ENCODE measurements around the gene RAVER2.
"Not testable (repeated sequence)": the region's sequence is repeated elsewhere in the genome, so short reads cannot be mapped to it uniquely, and the experiment has no call there.

Gene RAVER2, protein sequence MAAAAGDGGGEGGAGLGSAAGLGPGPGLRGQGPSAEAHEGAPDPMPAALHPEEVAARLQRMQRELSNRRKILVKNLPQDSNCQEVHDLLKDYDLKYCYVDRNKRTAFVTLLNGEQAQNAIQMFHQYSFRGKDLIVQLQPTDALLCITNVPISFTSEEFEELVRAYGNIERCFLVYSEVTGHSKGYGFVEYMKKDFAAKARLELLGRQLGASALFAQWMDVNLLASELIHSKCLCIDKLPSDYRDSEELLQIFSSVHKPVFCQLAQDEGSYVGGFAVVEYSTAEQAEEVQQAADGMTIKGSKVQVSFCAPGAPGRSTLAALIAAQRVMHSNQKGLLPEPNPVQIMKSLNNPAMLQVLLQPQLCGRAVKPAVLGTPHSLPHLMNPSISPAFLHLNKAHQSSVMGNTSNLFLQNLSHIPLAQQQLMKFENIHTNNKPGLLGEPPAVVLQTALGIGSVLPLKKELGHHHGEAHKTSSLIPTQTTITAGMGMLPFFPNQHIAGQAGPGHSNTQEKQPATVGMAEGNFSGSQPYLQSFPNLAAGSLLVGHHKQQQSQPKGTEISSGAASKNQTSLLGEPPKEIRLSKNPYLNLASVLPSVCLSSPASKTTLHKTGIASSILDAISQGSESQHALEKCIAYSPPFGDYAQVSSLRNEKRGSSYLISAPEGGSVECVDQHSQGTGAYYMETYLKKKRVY

DNA sequence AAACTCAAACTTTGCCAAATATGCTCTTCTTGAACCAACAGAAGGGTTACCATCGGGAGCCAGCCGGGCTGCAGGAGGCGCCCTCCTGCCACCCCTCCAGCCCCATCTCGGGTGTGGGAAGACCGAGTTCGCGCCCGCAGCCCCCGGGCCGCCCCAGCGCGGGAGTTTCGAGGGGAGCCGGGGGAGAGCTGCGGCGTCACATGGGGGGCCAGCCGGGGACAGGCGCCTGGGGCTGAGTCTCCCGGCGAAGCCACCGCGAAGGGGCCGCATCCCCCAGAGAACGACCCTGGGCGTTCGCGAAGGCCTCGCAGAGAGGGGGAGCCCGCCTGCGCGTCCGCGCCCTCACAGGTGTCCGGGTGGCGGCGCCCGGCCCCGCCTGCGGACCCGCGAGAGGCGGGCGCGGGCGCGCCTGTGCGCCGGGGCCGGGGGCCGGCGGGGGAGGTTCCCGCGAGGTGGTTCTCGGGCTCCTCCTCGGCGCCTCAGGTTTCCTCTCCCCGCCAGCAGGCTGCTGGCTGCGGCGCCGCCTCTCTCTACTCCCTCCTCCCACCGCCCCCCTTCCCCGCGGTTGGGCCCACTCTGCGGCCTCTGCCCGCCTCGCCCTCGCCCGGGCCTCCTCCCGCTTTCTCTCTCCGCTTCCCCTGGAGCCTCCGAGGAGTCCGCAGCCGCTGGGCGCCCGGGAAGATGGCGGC, at the start of gene RAVER2:
Gene RAVER2 (plus strand): TSS at position 584 of the 689 bp plus-strand sequence. CDS start 98 bp downstream, at position 682.
- no peak for FAIRE-seq

DNA sequence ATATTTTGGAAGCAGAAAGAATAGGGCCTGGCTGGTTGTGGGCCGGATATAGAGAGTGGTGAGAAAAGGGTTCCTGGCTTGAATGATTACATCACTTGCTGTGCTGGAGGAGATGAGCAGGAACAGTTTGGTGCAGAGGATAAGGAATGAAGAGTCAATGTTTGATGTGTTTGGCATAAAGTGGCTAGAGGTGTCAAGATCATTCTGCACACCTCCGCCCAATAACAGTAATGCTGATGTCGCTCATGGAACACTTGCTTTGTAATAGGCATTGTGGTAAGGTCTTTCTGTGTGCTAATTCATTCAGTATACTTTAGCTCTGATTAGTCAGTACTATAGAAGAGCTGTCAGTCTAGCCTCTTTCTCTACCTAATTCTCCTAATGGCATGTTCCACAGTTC, 48.0 kb upstream of the RAVER2 start:
- FAIRE-seq: no peak

GRCh38 chr1:64699327-64699726, 45.5 kb upstream of the RAVER2 start:
- no peak for FAIRE-seq

DNA sequence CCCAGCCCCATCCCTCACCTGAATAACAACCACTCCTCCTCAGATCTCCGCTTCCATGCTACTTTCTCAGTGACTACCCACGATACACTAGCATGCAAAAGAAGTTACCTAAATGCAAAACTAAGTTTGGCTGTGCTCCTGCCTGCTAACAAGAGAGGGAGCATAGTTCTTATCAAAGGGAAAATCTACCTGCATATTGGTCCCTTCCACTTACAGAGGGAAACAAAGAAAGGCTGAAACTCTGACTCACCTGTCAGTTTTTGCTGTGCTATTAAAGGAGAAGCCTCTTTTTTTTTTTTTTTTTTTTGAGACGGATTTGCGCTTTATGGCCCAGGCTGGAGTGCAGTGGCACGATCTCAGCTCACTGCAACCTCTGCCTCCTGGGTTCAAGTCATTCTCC, 43.8 kb upstream of the RAVER2 start:
- no peak for FAIRE-seq

DNA sequence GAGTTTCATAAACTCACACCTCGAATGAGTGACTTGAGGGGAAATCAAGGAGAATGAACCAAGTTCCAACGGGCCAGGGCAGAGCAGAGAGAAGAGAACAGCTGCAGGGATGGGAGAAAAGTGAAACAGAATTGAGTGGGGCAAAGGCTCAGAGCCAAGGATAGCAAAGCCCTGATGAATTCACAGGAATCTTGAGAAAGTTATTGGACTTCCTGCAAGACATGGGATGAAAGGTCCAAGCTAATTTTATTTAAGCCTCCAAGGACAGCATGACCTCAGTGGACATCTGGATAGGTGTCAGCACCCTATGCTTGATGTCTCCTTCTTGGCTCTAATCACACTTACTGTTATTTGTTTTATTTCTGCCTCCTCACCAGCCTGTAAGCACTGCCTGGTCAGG, 43.0 kb upstream of the RAVER2 start:
- no peak for FAIRE-seq

- not testable (repeated sequence) for FAIRE-seq
Observed at GRCh38 chr1:64702670-64703069, 42.2 kb upstream of the RAVER2 start.

DNA sequence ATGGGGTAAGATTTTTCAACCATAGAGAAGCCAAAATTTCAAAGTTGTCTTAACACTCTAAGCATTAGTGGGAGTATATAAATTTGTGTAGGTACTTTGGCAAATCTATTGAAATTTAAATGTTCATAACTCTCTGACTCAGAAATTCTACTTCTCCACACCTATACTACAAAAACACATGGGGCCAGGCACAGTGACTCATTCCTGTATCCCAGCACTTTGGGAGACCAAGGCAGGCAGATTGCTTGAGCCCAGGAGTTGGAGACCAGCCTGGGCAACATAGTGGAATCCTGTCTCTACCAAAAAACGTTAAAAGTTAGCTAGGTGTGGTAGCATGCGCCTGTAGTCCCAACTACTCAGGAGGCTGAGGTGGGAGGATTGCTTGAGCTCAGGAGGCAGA, 41.3 kb upstream of the RAVER2 start:
- no peak for FAIRE-seq

- FAIRE-seq: no peak
Observed at GRCh38 chr1:64705591-64705990, 39.3 kb upstream of the RAVER2 start.

- FAIRE-seq: no peak
Observed at GRCh38 chr1:64711266-64711665, 33.6 kb upstream of the RAVER2 start.

GRCh38 chr1:64712049-64712448, 32.8 kb upstream of the RAVER2 start:
- FAIRE-seq: no peak

GRCh38 chr1:64715186-64715585, 29.7 kb upstream of the RAVER2 start:
- FAIRE-seq: no peak

DNA sequence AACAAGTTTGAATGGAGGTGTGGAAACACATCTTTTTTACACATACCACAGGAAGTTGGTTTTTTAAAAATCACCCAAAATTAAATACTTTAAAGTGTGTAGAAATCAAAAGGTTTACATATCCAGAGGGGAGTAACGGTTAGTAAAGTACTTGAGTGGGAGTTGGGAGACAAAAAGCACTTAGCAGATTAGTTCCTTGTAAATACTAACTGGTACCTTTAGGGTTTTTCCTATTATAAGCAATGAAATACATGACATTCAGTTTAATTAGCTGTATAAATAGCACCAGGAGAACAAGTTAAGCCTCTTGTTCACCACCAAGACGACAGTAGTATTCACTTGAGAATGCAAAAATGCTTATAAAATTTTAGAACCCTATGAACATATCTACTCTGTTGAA, 23.7 kb upstream of the RAVER2 start:
- no peak for FAIRE-seq

GRCh38 chr1:64721576-64722145, 23.2 kb upstream of the RAVER2 start:
- FAIRE-seq: no peak

- no peak for FAIRE-seq
Observed at GRCh38 chr1:64727861-64728260, 17.0 kb upstream of the RAVER2 start.

GRCh38 chr1:64733581-64734286, 11.1 kb upstream of the RAVER2 start:
- no peak for FAIRE-seq

- no peak for FAIRE-seq
Observed at GRCh38 chr1:64734287-64734652, 10.6 kb upstream of the RAVER2 start.

- FAIRE-seq: not testable (repeated sequence)
Observed at GRCh38 chr1:64740687-64741086, 4.2 kb upstream of the RAVER2 start.

- no peak for FAIRE-seq
Observed at GRCh38 chr1:64743954-64744491, 852 bp upstream of the RAVER2 start.

GRCh38 chr1:64745181-64745985, 508 bp downstream of the RAVER2 start:
- no peak for FAIRE-seq

DNA sequence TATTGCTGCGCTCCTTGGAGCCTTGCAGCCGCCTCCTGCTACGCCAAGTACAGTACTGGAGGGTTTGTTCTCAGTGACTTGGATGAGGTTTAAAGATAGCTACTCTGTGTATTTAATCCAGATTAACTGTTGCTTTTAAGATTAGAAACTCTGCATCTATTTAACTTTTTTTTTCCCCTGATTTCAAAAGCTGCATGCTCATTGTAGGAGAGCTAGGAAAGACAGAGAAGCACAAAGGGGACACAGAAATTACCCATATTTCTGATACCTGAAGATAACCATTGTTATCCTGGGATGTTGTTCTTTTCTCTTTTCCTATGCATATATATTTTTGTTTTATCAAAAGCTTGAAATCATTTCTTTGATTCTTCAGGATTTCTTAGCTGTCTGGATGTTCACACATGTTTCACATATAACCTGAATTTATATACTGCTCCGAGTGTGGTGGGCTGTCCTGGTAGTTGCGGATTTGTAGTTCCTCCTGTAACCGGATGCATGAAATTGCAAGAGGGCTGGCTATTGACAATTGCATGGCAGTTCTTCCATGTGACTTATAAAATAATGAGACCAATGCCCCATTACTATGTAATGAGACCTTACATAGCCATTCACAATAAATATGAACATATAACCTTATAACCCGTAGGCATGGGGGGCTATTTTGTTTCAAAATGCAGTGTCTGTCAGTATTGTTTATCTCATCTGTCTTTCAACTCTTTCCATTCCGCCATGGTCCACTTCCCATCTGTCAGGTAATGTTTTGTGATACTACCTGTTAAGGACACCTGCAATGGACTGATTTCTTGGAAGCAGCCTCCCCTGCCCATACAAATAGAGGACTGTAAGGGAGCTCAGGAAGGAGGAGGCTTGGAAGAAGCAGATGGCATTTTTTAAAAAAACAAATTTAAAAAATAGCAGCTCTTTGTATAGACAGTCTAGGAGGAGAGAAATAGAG, 1.4 kb downstream of the RAVER2 start:
- no peak for FAIRE-seq

Data from A204.1 (cell line).